G401 (cell line): ENCODE data around the gene GSDME. TPM values are rescaled to one million over a fixed set of nuclear protein-coding genes. Genes with fewer than 3 reads are reported as not detected.
A peak's percentile ranks its signal among the peaks of the same experiment; 100 is the strongest.

Experiments used
- DNase-seq: peaks from one replicate; pipeline ENCODE4 v3.0.0-alpha.2; 2015; ENCODE audit warnings: low spot score
- in situ Hi-C: cut with HindIII; loops from 2 replicates; pipeline ENCODE4 v1.10.0; 2016; ENCODE audit warnings: low sequenced_read_pairs, mixed read lengths
- total RNA-seq: library from RNA; depleted of rRNA; stranded (reverse); fragments of >200 nt; shearing (Covaris generic); gene quantifications from 2 replicates; pipeline ENCODE4 v1.2.3, GENCODE V29; 2014

The GSDME gene
- total RNA-seq, 1 experiment from 2014 or later: 1.3 TPM

DNA sequence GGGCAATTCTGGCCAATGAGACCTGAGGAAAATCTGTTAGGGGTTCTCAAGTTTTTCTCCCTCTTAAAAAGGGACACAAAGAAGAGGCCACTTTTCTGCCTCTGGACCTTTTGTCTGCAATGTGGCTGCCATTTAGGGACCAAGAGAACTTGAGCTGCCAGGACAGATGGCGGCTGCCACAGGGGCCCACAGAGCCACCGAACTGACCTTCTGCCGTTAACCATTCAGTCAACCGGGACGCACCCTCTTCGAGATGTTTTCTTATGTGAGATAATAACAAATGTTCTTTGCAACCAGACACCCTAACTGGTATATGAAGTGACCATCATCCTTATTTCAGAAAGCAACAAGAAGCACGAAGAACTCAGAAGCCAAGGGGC is 29.2 kb downstream of the GSDME start:
- in situ Hi-C loops: no loop called here
- no peak for DNase-seq

DNA sequence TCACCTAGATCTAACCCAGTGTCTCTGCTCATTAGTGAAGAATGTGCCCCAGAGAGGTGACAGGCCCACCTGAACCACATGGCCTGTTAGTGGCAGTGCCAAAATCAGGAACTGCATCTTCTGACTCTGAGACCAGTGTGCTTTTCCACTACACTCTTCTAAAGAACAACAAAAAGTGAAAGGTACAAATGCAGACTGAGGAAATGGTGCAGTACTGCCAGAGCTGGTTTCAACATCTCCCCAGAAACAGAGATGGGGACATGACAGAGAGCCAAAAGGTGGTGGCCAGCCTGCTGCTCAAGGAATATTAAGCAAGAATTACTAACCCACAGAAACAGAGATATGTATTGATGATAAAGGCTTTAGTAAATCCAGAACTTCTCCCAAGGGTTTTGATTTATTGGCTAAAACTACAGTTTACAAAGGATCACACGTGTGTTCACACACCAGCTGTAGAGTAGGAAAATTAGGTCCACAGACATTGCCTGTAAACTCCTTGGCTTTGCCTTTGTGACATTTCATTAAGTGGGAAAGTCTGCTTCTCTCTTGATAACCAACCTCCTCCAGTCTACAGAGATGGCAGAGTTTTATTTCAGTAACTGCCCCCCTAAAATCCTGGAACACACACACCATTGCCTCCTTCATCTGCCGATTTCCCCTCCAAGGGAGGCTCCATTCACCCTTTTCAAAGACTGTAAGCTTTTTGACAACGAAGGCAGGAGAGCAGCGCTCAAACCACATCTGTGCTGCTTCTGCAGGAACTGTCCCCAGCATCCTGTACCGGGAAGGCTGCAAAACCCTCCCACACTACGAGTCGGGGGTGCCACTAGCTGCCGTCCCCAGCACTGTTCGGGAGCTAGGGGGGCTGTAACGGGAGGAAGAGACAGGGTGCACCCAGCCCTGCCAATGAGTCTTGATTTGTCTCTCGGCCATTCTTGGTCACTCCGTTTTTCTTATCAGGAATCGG is 29.8 kb downstream of the GSDME start:
- in situ Hi-C loops: no loop called here

DNA sequence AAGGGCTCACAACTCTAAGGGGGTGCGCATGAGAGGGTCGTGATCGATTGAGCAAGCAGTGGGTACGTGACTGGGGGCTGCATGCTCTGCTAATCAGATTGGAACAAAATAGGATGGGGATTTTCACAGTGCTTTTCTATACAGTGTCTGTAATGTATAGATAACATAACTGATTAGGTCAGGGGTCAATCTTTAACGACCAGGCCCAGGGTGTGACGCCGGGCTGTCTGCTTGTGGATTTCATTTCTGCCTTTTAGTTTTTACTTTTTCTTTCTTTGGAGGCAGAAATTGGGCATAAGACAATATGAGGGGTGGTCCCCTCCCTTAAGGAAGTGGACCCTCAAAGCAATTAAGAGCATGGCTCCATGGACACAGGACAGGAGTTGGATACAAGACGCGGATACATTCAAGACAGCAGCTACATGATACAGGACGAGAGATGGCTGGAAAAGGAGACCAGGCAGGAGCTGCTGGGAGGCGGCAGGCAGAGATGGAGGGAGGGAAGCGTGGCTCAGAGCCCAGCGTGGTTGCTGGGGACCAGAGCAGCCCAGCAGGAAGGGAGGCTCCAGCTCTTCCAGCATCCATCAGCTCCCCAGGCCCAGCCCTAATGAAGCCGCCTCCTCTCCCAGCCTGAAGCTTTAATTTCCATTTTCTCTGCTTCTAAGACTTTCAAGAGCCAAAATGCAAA is 31.6 kb downstream of the GSDME start:
- DNase-seq: no peak
- in situ Hi-C loops: no loop called here

More for the DNA sequence above, 29.8 kb downstream of the GSDME start:
- DNase-seq: no peak

DNA sequence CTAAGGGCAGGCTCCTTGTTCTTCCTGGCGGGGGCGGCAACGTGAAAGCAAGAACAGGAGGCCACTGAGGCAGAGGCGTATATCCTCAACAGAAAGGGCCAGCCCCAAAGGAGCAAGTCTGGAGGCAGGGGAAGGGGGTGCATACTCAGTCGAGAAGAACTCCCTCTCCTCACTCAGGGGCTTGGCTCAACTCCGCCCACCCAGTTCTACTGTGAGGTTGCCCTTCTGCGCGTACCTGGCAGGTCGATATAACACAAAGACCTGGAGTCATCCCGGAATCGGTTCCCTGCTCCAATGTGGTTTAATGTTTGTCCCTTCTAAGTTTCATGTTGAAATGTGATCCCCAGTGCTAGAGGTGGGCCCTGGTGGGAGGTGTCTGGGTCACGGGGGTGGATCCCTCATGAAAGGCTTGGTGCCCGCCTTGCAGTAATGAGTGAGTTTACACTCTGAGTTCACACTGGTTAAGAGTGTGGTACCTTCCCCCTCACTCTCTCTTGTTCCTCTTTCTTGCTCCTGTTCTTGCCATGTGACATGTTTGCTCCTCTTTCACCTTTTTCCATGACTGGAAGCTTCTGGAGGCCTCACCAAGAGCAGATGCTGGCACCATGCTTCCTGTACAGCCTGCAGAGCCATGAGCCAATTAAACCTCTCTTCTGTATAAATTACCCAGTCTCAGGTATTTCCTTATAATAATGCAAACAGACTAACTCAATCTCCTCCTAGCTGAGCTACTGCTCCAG is 32.6 kb downstream of the GSDME start:
- no peak for DNase-seq
- in situ Hi-C loops: no loop called here

DNA sequence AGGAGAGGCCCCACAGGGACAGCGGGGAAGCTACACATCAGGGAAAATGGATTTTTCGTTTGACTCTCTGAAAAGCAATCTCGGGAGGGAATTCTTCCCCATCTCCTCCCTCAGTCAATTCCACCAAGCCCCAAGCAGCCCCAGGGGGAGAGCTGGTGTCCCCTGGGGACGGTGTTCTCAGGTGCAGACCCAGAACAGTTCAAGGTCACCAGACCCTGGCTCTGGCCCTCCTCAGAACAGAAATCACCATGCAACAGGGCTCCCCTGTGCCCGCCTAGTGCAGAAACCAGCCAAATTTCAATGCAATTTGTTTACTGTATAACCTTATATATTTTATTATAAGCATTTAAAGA is 34.1 kb downstream of the GSDME start:
- in situ Hi-C loops: no loop called here
- no peak for DNase-seq

DNA sequence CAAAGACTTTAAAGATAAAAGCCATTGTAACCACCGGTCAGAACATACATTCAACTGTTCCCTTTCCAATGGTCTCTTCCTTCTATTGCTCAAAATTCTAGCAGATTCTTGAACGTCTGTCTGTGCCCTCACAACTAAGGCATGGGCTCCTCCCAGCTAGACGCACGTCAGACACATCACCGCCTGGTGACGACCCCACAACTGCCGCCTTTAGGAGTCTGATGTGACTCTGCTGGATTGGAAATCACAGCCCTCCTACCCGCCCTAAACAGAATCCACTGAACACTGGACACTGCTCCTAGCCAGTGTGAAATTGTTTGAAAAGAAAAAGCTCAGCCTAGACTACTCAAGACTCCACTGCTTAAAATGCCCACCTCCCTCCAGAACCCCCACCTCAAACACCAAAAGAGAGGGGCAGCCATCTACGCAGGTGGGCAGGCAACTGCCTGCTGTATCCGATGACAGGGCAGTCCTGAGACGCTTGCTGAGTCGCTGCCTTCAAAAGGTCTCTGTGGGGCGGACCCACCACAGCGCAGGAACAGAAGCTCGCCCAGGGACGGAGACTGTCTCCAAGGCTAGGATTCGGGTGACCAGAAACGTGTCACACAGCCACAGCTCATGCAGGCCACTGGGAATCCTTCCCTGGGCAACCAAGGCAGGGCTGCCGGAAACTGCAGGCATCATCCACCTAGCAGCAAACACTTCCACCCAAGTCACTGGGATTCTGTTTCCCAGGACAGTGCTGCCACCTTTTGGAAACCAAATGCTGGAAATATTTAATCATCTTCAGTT is 34.7 kb downstream of the GSDME start:
- peak; percentile 24 for DNase-seq

DNA sequence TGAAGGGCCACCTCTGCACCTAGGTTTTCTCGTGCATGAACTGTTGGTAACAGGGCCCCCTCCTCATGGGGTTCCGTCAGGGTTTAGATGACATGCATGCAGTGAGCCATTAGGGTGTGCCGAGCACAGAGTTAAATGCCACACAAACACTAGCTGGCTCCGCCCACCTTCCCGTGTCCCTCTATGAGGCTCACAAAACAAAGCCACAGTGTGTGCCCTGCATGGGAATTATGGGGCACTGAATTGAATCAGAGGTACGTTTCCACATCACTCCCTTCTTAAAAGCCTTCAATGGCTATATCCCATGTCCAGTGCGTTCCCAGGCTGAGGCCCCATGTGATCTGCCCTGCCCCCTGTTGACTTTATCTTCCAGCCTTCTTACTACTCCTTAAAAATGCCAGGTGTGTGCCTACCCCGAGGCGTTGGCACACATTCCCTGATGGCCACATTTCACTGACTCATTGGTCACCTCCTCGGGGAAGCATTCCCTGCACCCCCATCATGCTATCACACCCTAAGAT is 35.7 kb downstream of the GSDME start:
- no peak for DNase-seq
- in situ Hi-C loops: no loop called here

More for the DNA sequence above, 34.7 kb downstream of the GSDME start:
- in situ Hi-C loops: no loop called here

DNA sequence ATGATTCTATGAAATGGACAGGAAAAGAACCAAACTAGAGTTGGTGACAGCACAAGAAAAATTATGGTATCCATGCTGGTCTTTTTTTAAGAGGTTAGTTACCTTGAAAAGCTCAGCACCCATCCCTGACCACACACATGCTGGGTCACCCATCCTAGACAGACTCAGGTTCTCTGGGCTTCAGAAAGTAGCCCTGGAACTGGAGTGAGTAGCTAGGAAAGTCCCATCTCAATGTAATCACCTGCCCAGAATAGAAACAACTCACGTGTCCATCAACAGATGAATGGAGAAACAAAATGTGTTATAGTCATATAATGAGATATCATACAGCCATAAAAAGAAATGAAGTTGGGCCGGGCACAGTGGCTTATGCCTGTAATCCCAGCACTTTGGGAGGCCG is 37.0 kb downstream of the GSDME start:
- DNase-seq: no peak
- in situ Hi-C loops: no loop called here

DNA sequence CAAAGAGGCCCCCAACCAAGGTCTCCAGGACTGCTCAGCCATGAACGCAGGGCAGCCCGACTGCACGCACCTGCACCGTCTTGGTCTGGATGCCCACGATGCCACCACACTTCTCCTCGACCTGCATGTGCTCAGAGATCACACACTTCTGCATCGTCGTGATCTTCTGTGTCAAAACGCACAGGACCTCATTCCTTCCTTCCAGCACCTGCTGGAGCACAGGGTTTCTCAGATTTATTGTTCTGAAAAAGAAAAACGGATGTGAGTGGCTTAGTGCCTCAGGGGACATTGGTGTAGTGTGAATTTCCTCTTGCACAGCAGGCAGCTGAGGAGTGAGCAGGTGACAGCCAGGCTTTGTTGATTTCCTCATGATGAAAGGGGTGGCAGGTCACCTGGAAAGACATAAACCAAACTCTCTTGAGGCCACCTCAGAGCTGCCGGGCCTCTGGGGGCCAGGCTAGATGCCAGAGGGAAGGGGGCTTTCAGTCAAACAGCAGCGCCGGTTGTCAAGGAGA is 38.2 kb downstream of the GSDME start:
- DNase-seq: no peak
- in situ Hi-C loops: no loop called here

DNA sequence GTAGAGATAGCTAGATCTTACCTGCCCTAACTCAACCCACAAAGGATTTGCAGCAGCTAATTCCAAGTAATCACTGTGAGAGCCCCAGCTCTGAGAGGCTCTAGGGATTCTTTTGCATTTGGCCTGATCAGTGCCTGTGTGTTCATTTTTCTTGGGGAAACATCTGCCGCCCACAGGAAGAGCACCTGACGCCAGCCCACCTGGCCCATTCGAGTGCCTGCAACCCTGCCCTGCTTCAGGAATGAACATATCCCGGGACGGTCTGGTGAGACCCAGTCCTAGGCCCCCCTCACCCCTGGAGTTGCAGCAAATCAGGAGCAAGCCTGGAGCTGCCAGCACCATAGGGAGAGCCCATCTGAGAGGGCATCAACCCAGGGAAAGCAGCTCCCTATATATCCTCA is 38.8 kb downstream of the GSDME start:
- DNase-seq: no peak
- in situ Hi-C loops: no loop called here

DNA sequence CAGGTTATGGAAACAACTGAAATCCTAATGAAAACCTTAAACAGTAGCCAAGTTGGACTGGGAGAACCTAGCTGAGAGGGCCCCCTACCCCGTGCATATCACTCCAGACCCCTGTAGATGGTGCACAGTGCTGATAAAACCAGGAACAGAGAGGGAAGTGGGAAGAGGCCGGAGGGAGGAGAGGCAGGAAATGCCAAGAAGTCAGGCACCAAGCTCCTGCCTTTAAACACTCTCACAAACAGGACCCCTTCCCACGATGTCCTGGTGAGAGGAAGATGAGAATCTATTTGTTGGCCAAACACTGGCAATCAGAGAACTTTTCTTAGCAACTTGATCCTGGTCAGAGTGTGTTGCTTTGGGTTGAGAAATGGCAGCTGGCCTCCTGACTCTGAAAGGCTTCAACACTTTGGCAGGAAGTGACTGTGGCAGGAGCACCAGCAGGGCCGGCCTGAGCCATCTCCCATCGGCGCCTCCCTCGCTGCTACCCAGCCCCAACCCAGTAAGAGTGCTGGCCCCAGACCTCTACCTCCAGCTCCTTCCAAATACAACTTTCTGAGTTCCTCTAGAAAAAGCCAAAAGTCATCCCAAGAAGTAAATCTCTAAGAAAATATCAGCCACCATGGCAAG is 39.5 kb downstream of the GSDME start:
- DNase-seq: no peak
- in situ Hi-C loops: no loop called here

DNA sequence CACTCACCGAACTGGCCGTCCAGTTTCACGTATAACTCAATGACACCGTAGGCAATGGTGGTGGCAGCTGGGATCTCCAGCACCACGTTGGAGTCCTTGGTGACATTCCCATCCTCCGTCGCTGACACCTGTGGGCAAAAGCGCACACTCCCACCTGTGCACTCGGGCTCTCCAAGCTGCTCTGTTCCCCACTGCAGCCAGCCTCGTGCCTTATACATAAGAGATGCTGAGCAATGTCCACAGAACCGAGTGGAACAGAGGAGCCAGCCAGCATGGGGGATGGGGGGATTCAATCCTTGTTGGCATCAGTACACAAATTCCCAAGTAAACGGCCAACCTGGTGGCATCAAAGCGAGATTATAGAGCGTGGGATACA is 40.0 kb downstream of the GSDME start:
- DNase-seq: no peak
- in situ Hi-C loops: no loop called here

DNA sequence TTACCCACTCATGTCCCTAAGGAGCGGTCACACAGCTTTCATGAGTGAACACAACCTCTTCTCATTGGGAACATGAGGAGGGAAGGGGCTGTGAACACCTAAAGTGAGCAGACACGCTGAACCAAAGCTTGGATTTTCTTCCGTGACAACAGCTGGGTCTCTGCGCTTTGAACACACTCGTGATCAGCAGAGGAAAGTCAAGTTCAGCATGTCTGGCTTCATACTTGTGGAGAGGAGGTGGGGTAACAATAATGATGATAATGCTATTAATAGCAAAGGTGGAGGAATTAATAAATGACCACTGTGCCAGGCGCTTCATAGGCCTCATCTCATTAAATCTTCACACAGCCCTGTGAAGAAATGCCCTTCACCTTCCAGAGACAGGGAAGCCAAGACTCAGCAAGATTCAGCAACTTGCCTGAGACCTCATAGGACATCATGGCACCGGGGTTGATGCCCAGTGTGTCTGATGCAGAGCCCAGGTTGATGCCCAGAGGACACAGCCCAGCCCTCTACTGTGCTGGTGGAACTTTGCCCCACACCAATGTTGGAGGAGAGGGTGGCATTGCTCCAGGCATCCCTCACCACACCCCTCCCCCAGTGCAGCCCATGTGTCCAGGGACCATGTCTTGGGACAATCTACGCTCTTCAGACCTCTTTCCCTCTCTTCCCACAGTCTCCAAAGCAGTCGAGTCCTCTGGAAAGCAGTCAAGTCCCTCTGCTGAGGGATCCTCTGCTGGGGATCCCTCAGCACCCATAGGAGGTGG is 40.6 kb downstream of the GSDME start:
- no peak for DNase-seq
- in situ Hi-C loops: no loop called here

DNA sequence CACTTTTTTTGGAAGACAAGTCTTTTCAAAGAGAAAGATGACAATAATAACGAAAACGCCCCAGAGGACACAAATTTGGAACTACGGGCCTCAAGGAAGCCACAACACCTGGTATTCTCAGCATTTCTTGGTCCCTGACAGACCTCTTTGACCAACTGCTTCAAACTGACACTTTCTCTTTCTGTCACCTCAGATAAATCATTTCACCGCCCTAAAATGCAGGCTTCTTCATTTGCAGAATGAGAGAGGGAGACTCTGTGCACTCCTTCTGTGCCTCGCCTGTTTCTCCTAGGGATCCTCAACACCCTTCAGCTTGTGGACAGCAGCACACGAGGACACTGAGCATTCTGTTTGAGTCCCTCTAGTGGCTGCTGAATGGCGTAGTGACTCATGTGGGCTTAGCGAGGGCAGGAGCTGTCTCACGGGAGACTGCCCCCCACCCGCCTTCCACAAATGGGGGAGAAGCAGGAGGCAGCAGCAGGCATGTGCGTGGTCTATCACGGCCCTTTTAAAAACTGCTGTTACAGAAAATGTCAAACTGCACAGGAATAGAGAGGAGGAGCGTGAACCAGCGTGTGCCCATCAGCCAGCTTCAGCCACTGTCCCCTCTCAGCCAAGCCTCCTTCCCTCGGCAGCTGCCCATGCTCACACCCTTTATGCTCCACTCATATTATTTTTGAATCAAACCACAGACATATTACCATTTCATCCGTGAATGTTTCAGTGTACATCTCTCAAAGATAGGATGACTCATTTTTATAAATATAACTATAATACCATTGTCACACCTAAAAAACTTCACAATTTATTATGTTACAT is 41.4 kb downstream of the GSDME start:
- in situ Hi-C loops: no loop called here
- DNase-seq: peak; percentile 25

DNA sequence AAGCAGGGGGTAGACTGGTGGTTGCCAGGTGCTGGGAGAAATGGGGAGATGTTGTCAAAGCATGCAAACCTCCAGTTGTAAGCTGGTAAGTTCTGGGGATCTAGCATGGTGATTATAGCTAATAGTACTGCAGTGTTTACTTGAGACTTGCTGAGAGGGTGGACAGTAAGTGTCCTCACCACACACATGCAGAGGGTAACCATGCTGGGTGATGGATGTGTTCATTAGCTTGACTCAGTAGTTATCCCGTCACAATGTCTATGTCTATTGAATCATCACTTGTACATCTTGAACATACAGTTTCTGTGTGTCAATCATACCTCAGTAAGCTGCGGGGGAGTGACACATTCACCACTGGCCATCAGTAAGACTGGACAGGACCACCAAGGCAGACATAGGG is 42.1 kb downstream of the GSDME start:
- in situ Hi-C loops: no loop called here
- no peak for DNase-seq

DNA sequence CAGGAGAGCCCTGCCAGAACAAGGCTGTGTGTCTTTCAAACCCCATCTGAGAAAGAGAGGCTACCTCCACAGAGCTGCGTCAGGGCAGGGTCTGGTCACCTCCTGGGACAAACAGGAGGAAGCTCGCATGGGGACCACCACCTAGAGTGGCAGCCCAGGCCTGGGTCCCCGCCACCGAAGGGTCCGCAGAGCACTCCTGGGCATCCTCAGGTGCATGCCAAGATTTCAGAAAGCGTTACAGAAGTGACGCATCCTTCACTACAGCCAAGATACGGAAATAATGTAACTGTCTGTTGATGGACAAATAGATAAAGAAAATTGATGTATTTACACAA is 42.6 kb downstream of the GSDME start:
- in situ Hi-C loops: no loop called here
- no peak for DNase-seq
